H9 (cell line): ENCODE results near the gene MAP7D3. TPM values are rescaled to one million over a fixed set of nuclear protein-coding genes. Genes with fewer than 3 reads are reported as not detected.

Source experiments
- DNase-seq: peaks from one replicate; pipeline ENCODE4 v3.0.0-alpha.2; 2017
- H2AFZ ChIP-seq: one replicate; pipeline ENCODE4 v1.6.1; 2013; ENCODE audit warnings: mild to moderate bottlenecking, low read length, control low read depth, moderate library complexity
- H2AK5ac ChIP-seq: 2 replicates; pipeline ENCODE4 v1.6.1; 2013; ENCODE audit warnings: low read length, control low read depth, mixed read lengths; ENCODE audit not compliant: insufficient read length
- H2BK120ac ChIP-seq: one replicate; pipeline ENCODE4 v1.6.1; 2013; ENCODE audit warnings: low read depth, mild to moderate bottlenecking, low read length, control low read depth, inconsistent platforms; ENCODE audit not compliant: poor library complexity, severe bottlenecking
- H2BK12ac ChIP-seq: 2 replicates; pipeline ENCODE4 v1.6.1; 2013; ENCODE audit warnings: low read length, control low read depth, mixed read lengths, low read depth; ENCODE audit not compliant: insufficient read length
- H2BK15ac ChIP-seq: 2 replicates; pipeline ENCODE4 v1.6.1; 2013; ENCODE audit warnings: low read depth, low read length, control low read depth
- H2BK20ac ChIP-seq: one replicate; pipeline ENCODE4 v1.6.1; 2013; ENCODE audit warnings: low read depth, mild to moderate bottlenecking, low read length, control low read depth, inconsistent platforms; ENCODE audit not compliant: poor library complexity, severe bottlenecking
- H2BK5ac ChIP-seq: 2 replicates; pipeline ENCODE4 v1.6.1; 2013; ENCODE audit warnings: low read length, control low read depth, mixed read lengths; ENCODE audit not compliant: insufficient read length
- H3K14ac ChIP-seq: 2 replicates; pipeline ENCODE4 v1.6.1; 2013; ENCODE audit warnings: low read length, control low read depth; ENCODE audit not compliant: insufficient read depth
- H3K18ac ChIP-seq: 2 replicates; pipeline ENCODE4 v1.6.1; 2013; ENCODE audit warnings: low read depth, mild to moderate bottlenecking, mixed read lengths, low read length, control low read depth; ENCODE audit not compliant: insufficient read length
- H3K23ac ChIP-seq: 2 replicates; pipeline ENCODE4 v1.6.1; 2013; ENCODE audit warnings: low read length, control low read depth, mixed read lengths, low read depth; ENCODE audit not compliant: insufficient read length
- H3K23me2 ChIP-seq: 2 replicates; pipeline ENCODE4 v1.6.1; 2013; ENCODE audit warnings: low read depth, mild to moderate bottlenecking, mixed read lengths, low read length, control low read depth; ENCODE audit not compliant: insufficient read length, poor library complexity, severe bottlenecking
- H3K27ac ChIP-seq: 2 replicates; pipeline ENCODE4 v1.5.1; 2013; ENCODE audit warnings: low read length, control low read depth, mixed read lengths, low read depth; ENCODE audit not compliant: insufficient read length
- H3K27me3 ChIP-seq: 2 replicates; pipeline ENCODE4 v1.6.1; 2013; ENCODE audit warnings: low read length, control low read depth, inconsistent platforms; ENCODE audit not compliant: insufficient read depth
- H3K4ac ChIP-seq: 2 replicates; pipeline ENCODE4 v1.6.1; 2013; ENCODE audit warnings: low read depth, mild to moderate bottlenecking, control low read depth, inconsistent platforms, low read length, moderate library complexity
- H3K4me1 ChIP-seq: 2 replicates; pipeline ENCODE4 v1.6.1; 2013; ENCODE audit warnings: low read length, control low read depth, inconsistent platforms; ENCODE audit not compliant: insufficient read depth
- H3K4me2 ChIP-seq: 2 replicates; pipeline ENCODE4 v1.6.1; 2013; ENCODE audit warnings: low read length, control low read depth, mixed read lengths; ENCODE audit not compliant: insufficient read length, insufficient read depth
- H3K56ac ChIP-seq: 2 replicates; pipeline ENCODE4 v1.6.1; 2013; ENCODE audit warnings: low read depth, mild to moderate bottlenecking, mixed read lengths, low read length, control low read depth; ENCODE audit not compliant: insufficient read length
- H3K79me1 ChIP-seq: 2 replicates; pipeline ENCODE4 v1.6.1; 2013; ENCODE audit warnings: low read depth, mild to moderate bottlenecking, moderate library complexity, low read length, control low read depth, inconsistent platforms; ENCODE audit not compliant: insufficient read depth, poor library complexity, severe bottlenecking
- H3K79me2 ChIP-seq: 2 replicates; pipeline ENCODE4 v1.6.1; 2013; ENCODE audit warnings: low read length, control low read depth, inconsistent platforms; ENCODE audit not compliant: insufficient read depth
- H3K9ac ChIP-seq: 2 replicates; pipeline ENCODE4 v1.6.1; 2013; ENCODE audit warnings: low read length, control low read depth, mixed read lengths; ENCODE audit not compliant: insufficient read length; ENCODE audit errors: extremely low read depth
- H3K9me3 ChIP-seq: one replicate; pipeline ENCODE4 v1.6.1; 2013; ENCODE audit warnings: low read depth, low read length, inconsistent platforms; ENCODE audit not compliant: control insufficient read depth
- H3T11ph ChIP-seq: one replicate; pipeline ENCODE4 v1.6.1; 2013; ENCODE audit warnings: mild to moderate bottlenecking, low read length, control low read depth, inconsistent platforms
- H4K20me1 ChIP-seq: one replicate; pipeline ENCODE4 v1.6.1; 2013; ENCODE audit not compliant: control insufficient read depth, insufficient read length, insufficient read depth
- H4K5ac ChIP-seq: 2 replicates; pipeline ENCODE4 v1.6.1; 2013; ENCODE audit warnings: low read depth, mild to moderate bottlenecking, mixed read lengths, low read length, control low read depth; ENCODE audit not compliant: insufficient read length
- H4K8ac ChIP-seq: replicated peaks from 2 replicates; pipeline ENCODE4 v1.6.1; 2013; ENCODE audit warnings: low read length, control low read depth, mixed read lengths, low read depth; ENCODE audit not compliant: insufficient read length
- H4K91ac ChIP-seq: 2 replicates; pipeline ENCODE4 v1.6.1; 2013; ENCODE audit warnings: low read depth, mild to moderate bottlenecking, moderate library complexity, mixed read lengths, low read length, control low read depth; ENCODE audit not compliant: insufficient read length
- H3K27ac Mint-ChIP-seq, 3 experiments: 2 replicates in 2 of 3; 3 replicates in 1 of 3; pipeline ENCODE4 v1.8.0; 2020 to 2021; ENCODE audit warnings: mixed read lengths in 3 of 3, mild to moderate bottlenecking in 1 of 3, moderate library complexity in 1 of 3
- H3K27me3 Mint-ChIP-seq: 2 replicates; pipeline ENCODE4 v1.8.0; 2021; ENCODE audit warnings: low read depth, mild to moderate bottlenecking, moderate library complexity, mixed read lengths
- H3K36me3 Mint-ChIP-seq, 3 experiments: 2 replicates in 2 of 3; 3 replicates in 1 of 3; pipeline ENCODE4 v1.8.0; 2020 to 2021; ENCODE audit warnings: low read depth in 3 of 3, mixed read lengths in 3 of 3; ENCODE audit not compliant: insufficient read depth in 1 of 3
- H3K4me1 Mint-ChIP-seq, 2 experiments: 2 replicates each; pipeline ENCODE4 v1.8.0; 2020; ENCODE audit warnings: mixed read lengths in 2 of 2
- H3K4me3 Mint-ChIP-seq, 2 experiments: 2 replicates in 1 of 2; 3 replicates in 1 of 2; pipeline ENCODE4 v1.8.0; 2020 to 2021; ENCODE audit warnings: mild to moderate bottlenecking in 2 of 2, mixed read lengths in 2 of 2, moderate library complexity in 1 of 2
- H3K9me3 Mint-ChIP-seq, 2 experiments: 2 replicates in 1 of 2; 3 replicates in 1 of 2; pipeline ENCODE4 v1.8.0; 2020; ENCODE audit warnings: mild to moderate bottlenecking in 2 of 2, mixed read lengths in 2 of 2, moderate library complexity in 1 of 2
- CTCF ChIP-seq: fragments of 200-600 bp; sonication (generic); conservative IDR thresholded peaks from 3 replicates; pipeline ENCODE4 v1.8.0; 2021; ENCODE audit warnings: antibody characterized with exemption, mild to moderate bottlenecking
- WGBS: extraction: QIAGEN DNeasy Blood & Tissue Kit; methylation state at CpG from one replicate; pipeline ENCODE4 v1.1.7; 2013; ENCODE audit warnings: missing lambda C conversion rate, low lambda C conversion rate, mixed read lengths; ENCODE audit not compliant: insufficient read length; ENCODE audit errors: extremely low coverage; 5-methylcytosine and 5-hydroxymethylcytosine counted together
- total RNA-seq: library from RNA; stranded (reverse); gene quantifications from 2 replicates; pipeline ENCODE4 v1.2.1, GENCODE V29; 2021

MAP7D3 gene
- total RNA-seq, 1 experiment from 2014 or later = 15.2 TPM

- no peak overlapping the region for H4K5ac ChIP-seq
- no peak overlapping the region for H2BK20ac ChIP-seq
- no peak overlapping the region for H3K4me3 Mint-ChIP-seq
- peaks cover 54% of the 10 kb centered on the region for H3K9me3 ChIP-seq
- no peak overlapping the region for H3K56ac ChIP-seq
- no peaks in the 10 kb centered on the region; the same call in 1 of the 2 replicates for H3K4me1 ChIP-seq
- H3K14ac ChIP-seq = no peak overlapping the region
- no CpG with 5 or more reads among the region's 4 CpGs for WGBS
- H3K4me2 ChIP-seq = no peak overlapping the region
- H2AFZ ChIP-seq = no peak overlapping the region
- H3K18ac ChIP-seq = no peak overlapping the region
- H3K27ac Mint-ChIP-seq = no peak overlapping the region
- no peak overlapping the region for H2BK5ac ChIP-seq
- no peaks in the 10 kb centered on the region for H4K20me1 ChIP-seq
- H4K8ac ChIP-seq = no peak overlapping the region
- DNase-seq = no peak
- no peaks in the 10 kb centered on the region for H3K23me2 ChIP-seq
- no peak overlapping the region for H3K23ac ChIP-seq
- H3K4ac ChIP-seq = no peak overlapping the region
- H3T11ph ChIP-seq = no peak overlapping the region
- H3K27me3 ChIP-seq = no peaks in the 10 kb centered on the region
- TF ChIP-seq CTCF = no peak
- H2BK12ac ChIP-seq = no peak overlapping the region
- H3K9ac ChIP-seq = no peak overlapping the region
- no peak overlapping the region for H3K27ac ChIP-seq
- no peaks in the 10 kb centered on the region; the same call in 1 of the 2 replicates for H3K27me3 Mint-ChIP-seq
- H3K79me2 ChIP-seq = no peaks in the 10 kb centered on the region
- no peak overlapping the region for H2BK15ac ChIP-seq
- H3K79me1 ChIP-seq = no peaks in the 10 kb centered on the region
- H3K4me1 Mint-ChIP-seq = peaks cover 2 to 3% of the 10 kb centered on the region in 2 experiments
- H2AK5ac ChIP-seq = no peak overlapping the region
- H2BK120ac ChIP-seq = no peak overlapping the region
- H4K91ac ChIP-seq = no peak overlapping the region
- peaks cover 0 to 9% (median 5%) of the 10 kb centered on the region in 3 experiments; a peak in 4 of 7 replicates for H3K36me3 Mint-ChIP-seq
- peaks cover 66 to 68% of the 10 kb centered on the region in 2 experiments for H3K9me3 Mint-ChIP-seq
Measured at GRCh38 chrX:136193771-136194170, 57.4 kb downstream of the MAP7D3 start.
